Measurements from ENCODE around the gene CRYGB.

GRCh38 chr2:208175840-208176153 is 29.8 kb upstream of the CRYGB start:
- no peak for TF ChIP-seq CTCF (IDR thresholded peaks at IDR 0.05; ENCODE audit: low read depth, low read length, poor library complexity, severe bottlenecking)
- TF ChIP-seq EZH2phosphoT487 (IDR thresholded peaks at IDR 0.05; ENCODE audit: borderline replicate concordance, low read length), result no peak

Measured in DOHH2 (cell line).